ENCODE results near the gene CACNA1A. TPM values are rescaled to one million over a fixed set of nuclear protein-coding genes. Genes with fewer than 3 reads are reported as not detected.
"Not testable (repeated sequence)": the region's sequence is repeated elsewhere in the genome, so short reads cannot be mapped to it uniquely, and the experiment has no call there.

CACNA1A gene
- total RNA-seq, 2 donors from 2014 or later: 0.77 TPM; not detected in 1

DNA sequence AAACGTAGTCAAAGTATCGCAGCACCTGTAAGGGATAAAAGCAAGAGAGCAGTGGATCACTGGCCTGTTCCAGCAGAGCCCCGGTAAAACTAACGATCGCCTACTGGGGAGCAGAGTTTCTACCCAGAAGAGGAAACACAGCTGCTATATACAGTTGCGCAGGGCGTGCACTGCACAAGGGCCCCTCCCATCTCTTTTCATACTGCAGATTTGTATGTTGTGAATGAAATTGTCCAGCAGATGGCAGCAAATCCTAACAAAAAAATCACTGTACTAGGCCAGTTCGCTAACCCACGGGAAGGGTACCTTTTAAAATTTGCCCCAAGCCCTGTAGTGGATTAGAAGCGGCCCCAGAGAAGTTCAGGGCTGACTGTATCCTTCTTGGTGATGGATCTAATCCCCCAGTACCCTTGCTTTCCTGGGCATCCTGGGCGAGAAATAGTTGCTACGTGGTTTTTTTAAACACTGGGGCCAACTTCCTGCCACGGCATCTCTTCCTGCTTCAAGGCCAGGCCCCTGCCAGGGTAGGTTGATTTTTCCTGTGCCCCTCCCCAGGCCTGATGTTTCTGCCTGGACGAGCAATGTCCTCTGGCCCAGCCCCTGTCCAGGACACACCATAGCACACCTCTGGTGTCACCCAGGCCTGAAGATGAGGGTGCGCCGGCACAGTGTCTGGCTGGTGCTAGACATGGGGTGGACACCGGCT is 229.0 kb downstream of the CACNA1A start:
- H3K9me3 ChIP-seq (ENCODE audit: control insufficient read depth, low read length, poor library complexity, severe bottlenecking): no peaks in the 10 kb centered on the region
- Mint-ChIP-seq H3K27ac (peak overlapping the region; percentile 85), H3K4me1 (peaks cover 22% of the 10 kb centered on the region), H3K4me3 (peak overlapping the region; percentile 77), H3K27me3 (peaks cover 4% of the 10 kb centered on the region), H3K36me3 (ENCODE audit: low read depth) (no peaks in the 10 kb centered on the region)
- DNase-seq (peak in 2 of 3 donors; percentile 23 to 52), ATAC-seq (peak; percentile 85)

- ATAC-seq: peak; percentile 62
- Mint-ChIP-seq H3K36me3 (ENCODE audit: low read depth) (no peaks in the 10 kb centered on the region), H3K27ac (peak overlapping the region; percentile 11), H3K4me1 (peaks cover 22% of the 10 kb centered on the region), H3K4me3 (no peak overlapping the region), H3K27me3 (no peaks in the 10 kb centered on the region)
- no peak for DNase-seq
- H3K9me3 ChIP-seq (ENCODE audit: control insufficient read depth, low read length, poor library complexity, severe bottlenecking): no peaks in the 10 kb centered on the region
Measured at GRCh38 chr19:13275016-13275722, 231.1 kb downstream of the CACNA1A start.

DNA sequence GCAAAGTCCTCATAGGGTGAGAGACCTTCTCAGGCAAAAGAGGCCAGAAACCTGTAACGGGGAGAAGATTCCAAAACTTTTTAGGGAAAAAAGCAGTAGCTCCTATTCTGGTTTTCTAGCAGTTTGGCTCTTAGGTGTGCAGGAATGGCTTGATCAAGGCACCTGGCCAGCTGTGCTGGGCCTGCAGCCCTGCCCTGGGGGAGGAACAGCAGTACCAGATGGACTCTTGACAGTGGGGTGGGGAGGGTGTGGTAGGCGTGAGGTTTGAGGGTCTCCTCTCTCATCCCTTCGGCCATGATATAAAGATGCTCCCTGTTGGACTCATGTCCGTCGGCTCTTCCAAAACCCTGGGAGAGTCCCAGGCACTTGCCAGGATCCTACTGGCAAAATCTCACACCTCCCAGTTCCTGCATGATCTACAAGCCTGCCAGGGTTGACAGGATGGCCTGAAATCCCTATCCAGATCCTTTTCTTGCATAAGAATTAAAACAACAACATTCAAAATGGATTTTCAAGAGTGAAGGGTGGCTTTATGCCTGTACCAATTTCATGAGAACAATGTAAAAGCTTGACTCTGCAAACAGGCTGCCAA is 235.7 kb downstream of the CACNA1A start:
- DNase-seq: no peak
- no peak for ATAC-seq
- Mint-ChIP-seq H3K27ac (no peak overlapping the region), H3K27me3 (no peaks in the 10 kb centered on the region), H3K4me3 (no peak overlapping the region), H3K4me1 (peaks cover 10% of the 10 kb centered on the region), H3K36me3 (ENCODE audit: low read depth) (no peaks in the 10 kb centered on the region)
- H3K9me3 ChIP-seq (ENCODE audit: control insufficient read depth, low read length, poor library complexity, severe bottlenecking): no peaks in the 10 kb centered on the region

DNA sequence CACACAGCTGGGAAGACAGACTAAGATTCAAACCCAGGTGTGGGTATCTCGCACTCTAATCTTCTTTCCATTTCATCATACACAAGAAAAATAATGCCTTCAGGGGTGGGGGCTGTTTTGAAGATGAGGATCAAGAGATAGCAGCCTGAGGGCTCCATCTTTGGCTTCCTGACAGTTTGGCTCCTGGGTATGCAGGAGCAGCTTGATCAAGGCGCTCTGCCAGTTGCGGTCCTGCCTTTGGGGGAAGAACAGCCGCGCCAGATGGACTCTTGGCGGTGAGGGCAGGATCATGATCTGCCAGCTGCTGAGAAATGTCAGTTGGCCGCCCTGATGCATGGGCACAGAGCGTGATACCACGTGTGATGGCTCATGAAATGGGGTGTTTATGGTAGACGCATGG is 236.9 kb downstream of the CACNA1A start:
- H3K9me3 ChIP-seq (ENCODE audit: control insufficient read depth, low read length, poor library complexity, severe bottlenecking): no peaks in the 10 kb centered on the region
- Mint-ChIP-seq H3K36me3 (ENCODE audit: low read depth) (no peaks in the 10 kb centered on the region), H3K4me1 (peaks cover 8% of the 10 kb centered on the region), H3K4me3 (no peak overlapping the region), H3K27me3 (peaks cover 4% of the 10 kb centered on the region), H3K27ac (no peak overlapping the region)
- DNase-seq (no peak), ATAC-seq (no peak)

GRCh38 chr19:13267889-13268288 is 238.4 kb downstream of the CACNA1A start:
- Mint-ChIP-seq H3K27me3 (peaks cover 7% of the 10 kb centered on the region), H3K27ac (no peak overlapping the region), H3K36me3 (ENCODE audit: low read depth) (no peaks in the 10 kb centered on the region), H3K4me3 (no peak overlapping the region), H3K4me1 (peaks cover 7% of the 10 kb centered on the region)
- H3K9me3 ChIP-seq (ENCODE audit: control insufficient read depth, low read length, poor library complexity, severe bottlenecking): no peaks in the 10 kb centered on the region
- no peak for ATAC-seq
- DNase-seq: no peak

DNA sequence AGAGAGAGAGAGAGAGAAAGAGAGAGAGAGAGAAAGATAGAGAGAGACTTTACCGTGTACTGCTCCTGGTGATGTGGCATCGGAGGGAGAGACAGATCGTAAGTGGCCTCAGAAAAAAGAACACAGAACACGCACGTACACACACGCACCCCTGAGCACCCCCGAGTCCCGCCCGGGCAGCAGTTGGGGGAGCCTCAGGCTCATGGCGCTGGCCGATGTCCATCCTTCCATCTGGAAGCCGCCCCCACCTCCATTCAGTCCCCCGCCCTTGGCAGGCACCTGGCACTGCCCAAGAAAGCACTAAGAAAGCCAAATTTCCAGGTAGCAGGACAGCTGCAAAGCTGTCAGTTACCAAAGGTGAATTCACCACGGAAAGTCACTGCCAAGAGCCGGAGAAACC is 239.1 kb downstream of the CACNA1A start:
- no peak for DNase-seq
- no peaks in the 10 kb centered on the region for H3K9me3 ChIP-seq (ENCODE audit: control insufficient read depth, low read length, poor library complexity, severe bottlenecking)
- H3K4me3 Mint-ChIP-seq: no peak overlapping the region
- H3K4me1 Mint-ChIP-seq: peaks cover 12% of the 10 kb centered on the region
- H3K27me3 Mint-ChIP-seq: peaks cover 12% of the 10 kb centered on the region
- no peak for ATAC-seq
- H3K27ac Mint-ChIP-seq: no peak overlapping the region
- H3K36me3 Mint-ChIP-seq (ENCODE audit: low read depth): no peaks in the 10 kb centered on the region

DNA sequence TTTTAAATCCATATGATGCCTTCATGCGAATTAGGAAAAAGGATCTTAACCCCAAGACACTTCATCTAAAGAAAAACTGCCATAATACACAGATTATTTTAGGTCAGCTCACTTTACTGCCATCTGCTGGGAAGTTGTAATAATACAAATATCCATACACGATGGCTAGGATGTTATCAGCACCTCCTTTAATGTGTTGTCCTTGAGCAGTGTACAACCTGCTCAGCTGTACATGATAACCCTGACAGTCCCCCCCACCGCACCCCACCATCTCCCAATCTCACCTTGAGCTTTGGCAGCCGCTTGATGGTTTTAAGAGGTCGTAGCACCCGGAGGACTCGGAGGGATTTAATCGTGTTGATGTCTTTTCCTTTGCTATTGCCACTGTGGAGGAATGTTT is 243.8 kb downstream of the CACNA1A start:
- no peak overlapping the region for H3K4me3 Mint-ChIP-seq
- DNase-seq: no peak
- peaks cover under 1% of the 10 kb centered on the region for H3K36me3 Mint-ChIP-seq (ENCODE audit: low read depth)
- H3K9me3 ChIP-seq (ENCODE audit: control insufficient read depth, low read length, poor library complexity, severe bottlenecking): no peaks in the 10 kb centered on the region
- H3K4me1 Mint-ChIP-seq: peaks cover 9% of the 10 kb centered on the region
- peaks cover 23% of the 10 kb centered on the region for H3K27me3 Mint-ChIP-seq
- peak; percentile 66 for ATAC-seq
- H3K27ac Mint-ChIP-seq: no peak overlapping the region

DNA sequence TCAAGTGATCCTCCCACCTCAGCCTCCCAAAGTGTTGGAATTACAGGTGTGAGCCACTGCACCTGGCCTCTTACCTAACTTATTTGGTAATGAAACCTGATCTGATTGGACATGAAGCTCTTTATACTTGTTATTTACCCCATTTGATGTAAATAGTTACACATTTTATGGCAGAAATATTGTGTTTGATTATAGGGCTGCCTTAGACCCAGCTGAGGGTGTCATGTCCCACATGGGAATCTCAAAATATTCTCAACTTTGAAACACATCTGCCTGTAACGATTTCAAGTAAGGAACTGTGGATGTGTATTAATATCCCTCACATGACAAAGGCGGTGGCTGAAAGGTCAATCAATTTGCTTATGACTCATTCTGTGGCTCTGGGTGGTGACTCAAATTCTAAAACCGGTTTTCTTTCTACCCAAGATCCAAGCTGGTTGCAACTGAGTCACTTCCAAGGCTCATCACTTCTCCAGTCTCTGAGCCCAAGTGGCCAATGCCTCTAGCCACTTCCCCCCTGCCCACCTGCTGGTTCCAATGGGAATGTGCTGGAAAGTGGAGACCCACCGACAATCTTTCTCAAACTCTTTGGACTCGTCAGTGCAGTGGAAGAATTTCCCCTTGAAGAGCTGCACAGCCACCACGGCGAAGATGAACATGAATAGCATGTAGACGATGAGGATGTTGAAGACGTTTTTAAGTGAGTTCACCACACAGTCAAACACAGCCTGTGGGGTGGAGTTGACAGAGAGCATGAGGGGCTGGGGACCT is 245.2 kb downstream of the CACNA1A start:
- Mint-ChIP-seq H3K27me3 (peaks cover 36% of the 10 kb centered on the region), H3K4me1 (peaks cover 9% of the 10 kb centered on the region), H3K4me3 (no peak overlapping the region), H3K27ac (peak overlapping the region; percentile 14), H3K36me3 (ENCODE audit: low read depth) (peaks cover 4% of the 10 kb centered on the region)
- ATAC-seq: no peak
- DNase-seq: no peak
- H3K9me3 ChIP-seq (ENCODE audit: control insufficient read depth, low read length, poor library complexity, severe bottlenecking): no peaks in the 10 kb centered on the region

DNA sequence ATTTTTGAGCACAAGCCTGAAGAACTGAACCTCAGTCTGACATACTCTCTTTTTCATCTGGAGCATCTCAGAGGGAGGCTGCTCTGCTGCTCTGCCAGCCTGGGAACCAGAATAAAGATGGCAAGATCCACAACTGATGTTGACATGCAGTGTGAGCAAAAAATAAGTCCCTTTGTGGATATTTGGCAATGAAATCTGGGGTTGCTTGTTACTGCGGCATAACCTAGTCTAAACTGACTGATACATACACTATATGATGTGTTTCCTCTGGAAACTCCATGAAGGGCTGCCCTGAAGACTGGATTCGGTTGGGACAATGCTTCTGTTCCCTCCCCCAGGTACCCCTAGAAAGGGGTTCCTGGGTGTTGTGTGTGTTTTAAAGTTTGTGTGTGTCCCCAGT is 249.4 kb downstream of the CACNA1A start:
- DNase-seq (no peak), ATAC-seq (no peak)
- Mint-ChIP-seq H3K36me3 (ENCODE audit: low read depth) (peaks cover 4% of the 10 kb centered on the region), H3K27ac (no peak overlapping the region), H3K4me3 (no peak overlapping the region), H3K27me3 (peaks cover 36% of the 10 kb centered on the region), H3K4me1 (no peaks in the 10 kb centered on the region)
- H3K9me3 ChIP-seq (ENCODE audit: control insufficient read depth, low read length, poor library complexity, severe bottlenecking): no peaks in the 10 kb centered on the region

DNA sequence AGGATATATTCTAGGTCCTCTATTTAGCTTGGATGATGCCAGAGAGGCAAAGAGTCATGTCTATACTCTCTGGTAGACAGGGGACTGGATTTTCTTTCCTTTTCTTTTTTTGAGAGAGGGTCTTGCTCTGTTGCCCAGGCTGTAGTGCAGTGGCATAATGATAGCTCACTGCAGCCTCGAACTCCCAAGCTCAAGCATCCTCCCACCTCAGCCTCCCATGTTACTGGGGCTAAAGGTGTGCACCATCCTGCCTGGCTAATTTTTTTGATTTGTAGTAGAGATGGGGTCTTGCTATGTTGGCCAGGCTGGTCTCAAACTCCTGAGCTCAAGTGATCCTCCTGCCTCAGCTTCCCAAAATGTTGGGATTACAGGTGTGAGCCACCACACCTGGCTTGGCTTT is 249.9 kb downstream of the CACNA1A start:
- not testable (repeated sequence) for H3K4me1 Mint-ChIP-seq; H3K9me3 ChIP-seq (ENCODE audit: control insufficient read depth, low read length, poor library complexity, severe bottlenecking); H3K4me3 Mint-ChIP-seq; H3K27ac Mint-ChIP-seq; H3K36me3 Mint-ChIP-seq (ENCODE audit: low read depth); ATAC-seq; DNase-seq
- peaks cover 36% of the 10 kb centered on the region for H3K27me3 Mint-ChIP-seq

DNA sequence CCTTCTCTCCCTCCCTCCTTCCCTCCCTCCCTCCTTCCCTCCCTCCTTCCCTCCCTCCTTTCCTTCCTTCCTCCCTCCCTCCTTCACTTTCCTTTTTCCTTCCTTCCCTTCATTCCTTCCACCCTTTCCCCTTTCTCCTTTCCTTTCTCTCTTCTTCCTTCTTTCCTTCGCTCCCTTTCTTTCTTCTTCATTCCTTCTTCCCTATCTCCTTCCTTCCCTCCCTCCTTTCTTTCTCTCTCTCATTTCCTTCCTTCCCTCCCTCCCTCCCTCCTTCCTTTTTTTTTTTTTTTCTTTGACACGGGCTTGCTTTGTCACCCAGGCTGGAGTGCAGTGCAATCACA is 250.6 kb downstream of the CACNA1A start:
- peaks cover 4% of the 10 kb centered on the region for H3K36me3 Mint-ChIP-seq (ENCODE audit: low read depth)
- ATAC-seq (no peak), DNase-seq (no peak)
- no peak overlapping the region for H3K27ac Mint-ChIP-seq
- no peaks in the 10 kb centered on the region for H3K9me3 ChIP-seq (ENCODE audit: control insufficient read depth, low read length, poor library complexity, severe bottlenecking)
- no peaks in the 10 kb centered on the region for H3K4me1 Mint-ChIP-seq
- H3K4me3 Mint-ChIP-seq: no peak overlapping the region
- H3K27me3 Mint-ChIP-seq: peaks cover 36% of the 10 kb centered on the region

DNA sequence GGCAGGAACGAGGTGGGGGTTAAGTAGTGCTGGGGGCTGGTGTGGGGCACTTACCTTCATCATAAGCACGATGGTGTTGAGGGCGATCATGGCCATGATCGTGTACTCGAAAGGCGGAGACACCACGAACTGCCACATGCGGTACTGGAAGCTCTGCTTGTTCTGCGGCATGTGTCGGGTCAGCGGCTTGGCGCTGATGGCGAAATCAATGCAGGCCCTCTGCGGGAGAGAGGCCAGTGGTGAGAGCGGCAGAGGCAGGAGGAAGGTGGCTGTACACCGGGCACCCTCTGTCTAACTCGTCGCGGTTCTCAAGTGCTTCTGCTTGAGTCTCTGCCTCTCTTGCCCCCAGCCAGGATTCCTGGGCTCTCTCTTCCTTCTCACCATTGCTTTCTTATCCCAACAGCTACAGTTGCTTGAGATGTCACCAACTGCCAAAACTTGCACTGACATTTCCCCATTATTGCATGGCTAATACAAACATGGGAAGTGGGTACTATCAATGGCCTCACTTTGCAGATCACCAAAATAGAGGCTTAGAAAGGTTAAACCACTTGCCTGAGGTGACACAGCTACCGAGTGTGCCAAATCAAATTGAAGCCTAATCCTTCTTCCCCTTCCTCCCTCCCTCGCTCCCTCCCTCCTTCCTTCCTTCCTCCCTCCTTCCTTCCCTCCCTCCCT is 251.1 kb downstream of the CACNA1A start:
- H3K4me3 Mint-ChIP-seq: no peak overlapping the region
- no peak overlapping the region for H3K27ac Mint-ChIP-seq
- no peak for DNase-seq
- peaks cover 36% of the 10 kb centered on the region for H3K27me3 Mint-ChIP-seq
- peaks cover 4% of the 10 kb centered on the region for H3K36me3 Mint-ChIP-seq (ENCODE audit: low read depth)
- no peak for ATAC-seq
- H3K4me1 Mint-ChIP-seq: no peaks in the 10 kb centered on the region
- H3K9me3 ChIP-seq (ENCODE audit: control insufficient read depth, low read length, poor library complexity, severe bottlenecking): no peaks in the 10 kb centered on the region
